ENCODE measurements around the gene JOSD1. TPM values are rescaled to one million over a fixed set of nuclear protein-coding genes. Genes with fewer than 3 reads are reported as not detected.

Gene JOSD1
- total RNA-seq, 2 experiments from 2014 or later, result 303 to 307 TPM

- peaks cover 54% of the 10 kb centered on the region for H3K4me1 ChIP-seq (ENCODE audit: insufficient read depth, low read length)
- no peak overlapping the region for H3K4me3 ChIP-seq (ENCODE audit: low read length)
- intact Hi-C loops (cut with DNase I, micrococcal nuclease), result loop anchor here in 1 of 2 experiments (2.0 to 5.0 kb wide), 2 partner anchors 33 to 109 kb away; partner anchors contain the start of gene NPTXR
- Mint-ChIP-seq H3K4me3 (peak overlapping the region; percentile 4), H3K27ac (peak overlapping the region; percentile 88), H3K36me3 (ENCODE audit: low read depth) (peaks cover 97% of the 10 kb centered on the region), H3K4me1 (ENCODE audit: low read depth) (peaks cover 67% of the 10 kb centered on the region), H3K27me3 (no peaks in the 10 kb centered on the region), H3K9me3 (no peaks in the 10 kb centered on the region)
- CTCF ChIA-PET, result interaction anchor here (0.6 to 2.7 kb wide), 13 partner anchors 8 to 69 kb away, joined by 3 to 15 read pairs (median 5); partner anchors contain the start of genes GTPBP1, SUN2 and TOMM22
- POLR2A ChIA-PET, result interaction anchor here (1.2 to 21.7 kb wide), 14 partner anchors 9 to 210 kb away, joined by 3 to 752 read pairs (median 8); partner anchors contain the start of genes CBX6, CBY1, FAM227A and GTPBP1
- DNase-seq (peak in 11 of 14 experiments; percentile 45 to 71 (median 54)), ATAC-seq (ENCODE audit: poor library complexity) (peak; percentile 54)
- H3K27ac ChIP-seq (ENCODE audit: low read depth in 1 of 2, low read length in 2 of 2), result peak overlapping the region; percentile 14 to 35
- no peaks in the 10 kb centered on the region for H3K9me3 ChIP-seq (ENCODE audit: control insufficient read depth in 1 of 2, insufficient read depth in 1 of 2, low read length in 2 of 2)
- peaks cover 75% of the 10 kb centered on the region for H3K36me3 ChIP-seq (ENCODE audit: insufficient read depth, low read length)
- peak; percentile 87 for TF ChIP-seq CTCF (IDR thresholded peaks at IDR 0.05)
- H3K27me3 ChIP-seq (ENCODE audit: control insufficient read depth in 1 of 2, insufficient read depth in 2 of 2, low read length in 2 of 2), result no peaks in the 10 kb centered on the region
Observed at GRCh38 chr22:38733329-38733723, 32.6 kb upstream of the JOSD1 start.

GRCh38 chr22:38732251-38732815 lies 31.6 kb upstream of the JOSD1 start:
- Histone ChIP-seq H3K4me1 (ENCODE audit: insufficient read depth, low read length) (peaks cover 44% of the 10 kb centered on the region), H3K9me3 (ENCODE audit: control insufficient read depth in 1 of 2, insufficient read depth in 1 of 2, low read length in 2 of 2) (no peaks in the 10 kb centered on the region), H3K27me3 (ENCODE audit: control insufficient read depth in 1 of 2, insufficient read depth in 2 of 2, low read length in 2 of 2) (no peaks in the 10 kb centered on the region), H3K36me3 (ENCODE audit: insufficient read depth, low read length) (peaks cover 75% of the 10 kb centered on the region), H3K4me3 (ENCODE audit: low read length) (no peak overlapping the region), H3K27ac (ENCODE audit: low read depth in 1 of 2, low read length in 2 of 2) (peak overlapping the region in 1 of 2 donors; percentile 11)
- ChIA-PET POLR2A (interaction anchor here (0.9 to 21.7 kb wide), 16 partner anchors 8 to 209 kb away, joined by 3 to 752 read pairs (median 9); partner anchors contain the start of genes CBX6, CBY1, FAM227A and GTPBP1), CTCF (interaction anchor here (0.7 to 2.7 kb wide), 6 partner anchors 12 to 51 kb away, joined by 3 to 15 read pairs (median 4); partner anchors contain the start of gene TOMM22)
- no peak for ATAC-seq (ENCODE audit: poor library complexity)
- Mint-ChIP-seq H3K9me3 (no peaks in the 10 kb centered on the region), H3K4me3 (no peak overlapping the region), H3K4me1 (ENCODE audit: low read depth) (peaks cover 57% of the 10 kb centered on the region), H3K27ac (peak overlapping the region; percentile 88), H3K27me3 (no peaks in the 10 kb centered on the region), H3K36me3 (ENCODE audit: low read depth) (peaks cover 97% of the 10 kb centered on the region)
- intact Hi-C loops (cut with DNase I, micrococcal nuclease), result loop anchor here in 1 of 2 experiments (2.0 to 5.0 kb wide), 2 partner anchors 34 to 110 kb away; partner anchors contain the start of gene NPTXR
- peak in 1 of 14 experiments; percentile 28 for DNase-seq
- TF ChIP-seq CTCF (IDR thresholded peaks at IDR 0.05), result no peak

GRCh38 chr22:38731703-38732161 lies 31.0 kb upstream of the JOSD1 start:
- Mint-ChIP-seq H3K4me1 (ENCODE audit: low read depth) (peaks cover 51% of the 10 kb centered on the region), H3K27me3 (no peaks in the 10 kb centered on the region), H3K36me3 (ENCODE audit: low read depth) (peaks cover 97% of the 10 kb centered on the region), H3K4me3 (no peak overlapping the region), H3K27ac (peak overlapping the region; percentile 88), H3K9me3 (no peaks in the 10 kb centered on the region)
- ChIA-PET POLR2A (interaction anchor here (0.9 to 21.7 kb wide), 14 partner anchors 9 to 209 kb away, joined by 3 to 752 read pairs (median 9); partner anchors contain the start of genes CBX6, GTPBP1, NPTXR and SUN2), CTCF (interaction anchor here (0.9 to 1.6 kb wide), 3 partner anchors 14 to 50 kb away, joined by 3 to 6 read pairs (median 5); partner anchors contain the start of gene TOMM22)
- intact Hi-C loops (cut with DNase I, micrococcal nuclease), result loop anchor here in 1 of 2 experiments (2.0 to 5.0 kb wide), 2 partner anchors 35 to 111 kb away; partner anchors contain the start of gene NPTXR
- Histone ChIP-seq H3K36me3 (ENCODE audit: insufficient read depth, low read length) (peaks cover 75% of the 10 kb centered on the region), H3K27ac (ENCODE audit: low read depth in 1 of 2, low read length in 2 of 2) (peak overlapping the region in 1 of 2 donors; percentile 11), H3K4me1 (ENCODE audit: insufficient read depth, low read length) (peaks cover 39% of the 10 kb centered on the region), H3K9me3 (ENCODE audit: control insufficient read depth in 1 of 2, insufficient read depth in 1 of 2, low read length in 2 of 2) (no peaks in the 10 kb centered on the region), H3K4me3 (ENCODE audit: low read length) (no peak overlapping the region), H3K27me3 (ENCODE audit: control insufficient read depth in 1 of 2, insufficient read depth in 2 of 2, low read length in 2 of 2) (no peaks in the 10 kb centered on the region)
- no peak for ATAC-seq (ENCODE audit: poor library complexity)
- no peak for TF ChIP-seq CTCF (IDR thresholded peaks at IDR 0.05)
- no peak for DNase-seq

Data from CD4-positive, alpha-beta T cell (primary cell).